ENCODE measurements around the gene MFSD1. TPM values are rescaled to one million over a fixed set of nuclear protein-coding genes. Genes with fewer than 3 reads are reported as not detected.

MFSD1 gene
- total and polyA plus RNA-seq, 8 donors, result 22.3 to 187 (median 29.3) TPM

DNA sequence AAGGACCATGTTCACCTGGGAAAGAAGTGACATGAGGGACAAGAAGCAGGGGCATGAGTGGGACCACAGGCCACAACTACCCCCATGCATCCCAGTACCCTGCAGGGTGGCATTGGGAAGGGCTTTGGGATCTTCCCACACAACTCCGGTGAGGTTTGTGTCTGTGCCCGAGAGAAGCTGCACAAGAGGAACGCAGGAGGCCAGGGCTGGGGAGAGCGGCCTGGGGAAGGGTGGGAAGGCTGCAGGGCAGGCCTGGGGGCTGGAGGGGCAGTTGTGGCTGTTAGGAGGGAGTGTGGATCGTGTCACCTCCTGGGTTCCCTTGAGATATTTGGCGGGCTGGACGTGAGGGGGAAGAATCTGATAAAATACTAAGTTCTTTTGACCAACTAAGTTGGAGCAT lies 25.3 kb upstream of the MFSD1 start:
- Histone ChIP-seq H3K27me3 (no peaks in the 10 kb centered on the region), H3K36me3 (no peaks in the 10 kb centered on the region), H3K4me3 (no peak overlapping the region), H3K9me3 (no peaks in the 10 kb centered on the region), H3K27ac (peak overlapping the region in 1 of 5 donors; percentile 11), H3K4me1 (peaks cover 0 to 16% (median 1%) of the 10 kb centered on the region in 4 donors)
- no peak for DNase-seq
- 88 to 91% (median 90%) methylated on average over 7 of the region's 7 CpGs for WGBS, 5 donors
- intact Hi-C loops (cut with DNase I; ENCODE audit: low total_unique reads), result no loop called here
- no peak for TF ChIP-seq CTCF (IDR thresholded peaks at IDR 0.05)
- TF ChIP-seq POLR2A (IDR thresholded peaks at IDR 0.05), result no peak
- no peak for TF ChIP-seq EP300 (IDR thresholded peaks at IDR 0.05)
- no peak for TF ChIP-seq POLR2AphosphoS5 (IDR thresholded peaks at IDR 0.05)

- Histone ChIP-seq H3K9me3 (no peaks in the 10 kb centered on the region), H3K4me3 (no peak overlapping the region), H3K36me3 (no peaks in the 10 kb centered on the region), H3K4me1 (peaks cover 0 to 16% (median 1%) of the 10 kb centered on the region in 4 donors), H3K27ac (no peak overlapping the region), H3K27me3 (no peaks in the 10 kb centered on the region)
- intact Hi-C loops (cut with DNase I; ENCODE audit: low total_unique reads), result no loop called here
- DNase-seq, result no peak
- WGBS, 5 donors, result 73 to 85% (median 76%) methylated on average over 3 of the region's 3 CpGs
- no peak for TF ChIP-seq CTCF (IDR thresholded peaks at IDR 0.05)
Measured at GRCh38 chr3:158777161-158777873, 24.5 kb upstream of the MFSD1 start.

DNA sequence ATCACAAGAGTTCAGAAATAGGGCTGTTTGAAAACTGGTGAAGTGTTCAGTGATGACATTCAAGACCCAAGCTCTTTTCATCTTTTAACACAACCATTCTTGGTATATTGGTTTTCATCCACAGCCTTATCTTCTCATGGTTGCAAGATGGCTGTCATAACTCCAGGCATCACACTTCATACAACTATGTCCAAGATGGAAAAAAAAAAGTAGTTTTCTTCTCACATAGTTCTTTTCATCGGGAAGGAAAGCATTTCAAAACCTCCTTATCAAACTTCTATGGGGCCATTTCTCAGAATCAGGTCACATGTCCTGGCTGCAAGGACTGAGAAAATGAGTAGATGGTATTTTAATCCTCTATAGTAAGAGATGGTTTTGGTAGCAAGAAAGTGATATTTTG lies 21.1 kb upstream of the MFSD1 start:
- Histone ChIP-seq H3K4me1 (peaks cover 0 to 15% (median 0%) of the 10 kb centered on the region in 4 donors), H3K27me3 (no peaks in the 10 kb centered on the region), H3K9me3 (no peaks in the 10 kb centered on the region), H3K36me3 (no peaks in the 10 kb centered on the region), H3K27ac (no peak overlapping the region), H3K4me3 (no peak overlapping the region)
- DNase-seq, result no peak
- intact Hi-C loops (cut with DNase I; ENCODE audit: low total_unique reads), result no loop called here
- WGBS, 5 donors, result 82 to 92% (median 88%) methylated on average over 1 of the region's 1 CpG
- TF ChIP-seq POLR2AphosphoS5 (IDR thresholded peaks at IDR 0.05) (no peak), CTCF (IDR thresholded peaks at IDR 0.05) (no peak), EP300 (IDR thresholded peaks at IDR 0.05) (no peak), POLR2A (IDR thresholded peaks at IDR 0.05) (no peak)

GRCh38 chr3:158781191-158781590 lies 20.7 kb upstream of the MFSD1 start:
- Histone ChIP-seq H3K9me3 (no peaks in the 10 kb centered on the region), H3K4me3 (no peak overlapping the region), H3K36me3 (no peaks in the 10 kb centered on the region), H3K27me3 (no peaks in the 10 kb centered on the region), H3K4me1 (peaks cover 0 to 15% (median 0%) of the 10 kb centered on the region in 4 donors), H3K27ac (no peak overlapping the region)
- intact Hi-C loops (cut with DNase I; ENCODE audit: low total_unique reads), result no loop called here
- WGBS, 5 donors, result 91 to 98% (median 93%) methylated on average over 2 of the region's 2 CpGs
- TF ChIP-seq CTCF (IDR thresholded peaks at IDR 0.05) (no peak), POLR2A (IDR thresholded peaks at IDR 0.05) (no peak), POLR2AphosphoS5 (IDR thresholded peaks at IDR 0.05) (no peak), EP300 (IDR thresholded peaks at IDR 0.05) (no peak)
- no peak for DNase-seq
